KMS-11 (cell line): ENCODE measurements around the gene PGR.

ENCODE experiments used
- H2AFZ ChIP-seq: fragments of 200-600 bp; sonication (generic); 2 replicates; pipeline ENCODE4 v1.6.1; 2016; ENCODE audit warnings: antibody characterized with exemption, mixed run types, low read depth
- H3K27ac ChIP-seq: fragments of 200-600 bp; sonication (generic); 2 replicates; pipeline ENCODE4 v1.6.1; 2016; ENCODE audit warnings: mild to moderate bottlenecking, mixed run types
- H3K27me3 ChIP-seq: fragments of 200-600 bp; sonication (generic); 2 replicates; pipeline ENCODE4 v1.6.1; 2017; ENCODE audit warnings: mild to moderate bottlenecking, low read depth, mixed run types, moderate library complexity; ENCODE audit not compliant: insufficient read depth
- H3K36me3 ChIP-seq: fragments of 200-600 bp; sonication (generic); 2 replicates; pipeline ENCODE4 v1.6.1; 2017; ENCODE audit warnings: mild to moderate bottlenecking, mixed run types; ENCODE audit not compliant: insufficient read depth
- H3K4me1 ChIP-seq: fragments of 200-600 bp; sonication (generic); 2 replicates; pipeline ENCODE4 v1.6.1; 2016; ENCODE audit warnings: mild to moderate bottlenecking, low read depth, mixed run types; ENCODE audit not compliant: poor library complexity, severe bottlenecking
- H3K4me2 ChIP-seq: fragments of 200-600 bp; sonication (generic); 2 replicates; pipeline ENCODE4 v1.7.0; 2016; ENCODE audit warnings: mild to moderate bottlenecking, mixed run types
- H3K4me3 ChIP-seq: fragments of 200-600 bp; sonication (generic); IDR thresholded peaks from 2 replicates; pipeline ENCODE4 v1.6.1; 2017; ENCODE audit warnings: low read depth, low read length, mixed read lengths; ENCODE audit not compliant: insufficient read depth
- H3K79me2 ChIP-seq: fragments of 200-600 bp; sonication (generic); 2 replicates; pipeline ENCODE4 v1.6.1; 2016; ENCODE audit warnings: low read depth, mixed run types; ENCODE audit not compliant: insufficient read depth
- H3K9ac ChIP-seq: fragments of 200-600 bp; sonication (generic); 2 replicates; pipeline ENCODE4 v1.6.1; 2016; ENCODE audit warnings: mild to moderate bottlenecking, mixed run types
- H4K20me1 ChIP-seq: fragments of 200-600 bp; sonication (generic); 2 replicates; pipeline ENCODE4 v1.6.1; 2016; ENCODE audit warnings: mild to moderate bottlenecking, mixed run types; ENCODE audit not compliant: insufficient read depth
- CTCF ChIP-seq: fragments of 200-600 bp; sonication (generic); conservative IDR thresholded peaks from 2 replicates; pipeline ENCODE4 v1.6.1; 2017; ENCODE audit warnings: low read depth, mild to moderate bottlenecking, antibody characterized with exemption, low read length, moderate library complexity, mixed read lengths

Gene PGR

GRCh38 chr11:101003468-101003867 lies 126.1 kb downstream of the PGR start:
- no peaks in the 10 kb centered on the region for H3K79me2 ChIP-seq
- H3K4me2 ChIP-seq = no peak overlapping the region
- H3K36me3 ChIP-seq = no peaks in the 10 kb centered on the region
- H3K9ac ChIP-seq = no peak overlapping the region
- no peaks in the 10 kb centered on the region for H4K20me1 ChIP-seq
- H3K27me3 ChIP-seq = no peaks in the 10 kb centered on the region
- H3K27ac ChIP-seq = no peak overlapping the region
- no peaks in the 10 kb centered on the region for H3K4me1 ChIP-seq
- TF ChIP-seq CTCF = no peak
- H2AFZ ChIP-seq = no peak overlapping the region
- H3K4me3 ChIP-seq = no peak overlapping the region

GRCh38 chr11:100999756-101000155 lies 129.9 kb downstream of the PGR start:
- no peak for TF ChIP-seq CTCF
- Histone ChIP-seq H3K27me3 (no peaks in the 10 kb centered on the region), H3K4me2 (no peak overlapping the region), H3K79me2 (no peaks in the 10 kb centered on the region), H3K27ac (no peak overlapping the region), H4K20me1 (no peaks in the 10 kb centered on the region), H3K4me1 (no peaks in the 10 kb centered on the region), H3K9ac (no peak overlapping the region), H3K4me3 (no peak overlapping the region), H2AFZ (no peak overlapping the region), H3K36me3 (no peaks in the 10 kb centered on the region)

- Histone ChIP-seq H3K27ac (no peak overlapping the region), H3K4me3 (no peak overlapping the region), H3K79me2 (no peaks in the 10 kb centered on the region), H3K9ac (no peak overlapping the region), H3K36me3 (no peaks in the 10 kb centered on the region), H2AFZ (no peak overlapping the region), H3K4me2 (no peak overlapping the region), H4K20me1 (no peaks in the 10 kb centered on the region), H3K27me3 (no peaks in the 10 kb centered on the region), H3K4me1 (no peaks in the 10 kb centered on the region)
- no peak for TF ChIP-seq CTCF
Measured at GRCh38 chr11:100994966-100995365, 134.6 kb downstream of the PGR start.

GRCh38 chr11:100991541-100991940 lies 138.1 kb downstream of the PGR start:
- H3K79me2 ChIP-seq = no peaks in the 10 kb centered on the region
- H2AFZ ChIP-seq = no peak overlapping the region
- H3K4me3 ChIP-seq = no peak overlapping the region
- H3K4me1 ChIP-seq = no peaks in the 10 kb centered on the region
- no peaks in the 10 kb centered on the region for H3K36me3 ChIP-seq
- H3K9ac ChIP-seq = no peak overlapping the region
- H3K27me3 ChIP-seq = no peaks in the 10 kb centered on the region
- no peak for TF ChIP-seq CTCF
- no peak overlapping the region for H3K27ac ChIP-seq
- H3K4me2 ChIP-seq = no peak overlapping the region
- no peaks in the 10 kb centered on the region for H4K20me1 ChIP-seq

GRCh38 chr11:100990931-100991330 lies 138.7 kb downstream of the PGR start:
- Histone ChIP-seq H3K79me2 (no peaks in the 10 kb centered on the region), H2AFZ (no peak overlapping the region), H3K4me1 (no peaks in the 10 kb centered on the region), H3K27ac (no peak overlapping the region), H3K9ac (no peak overlapping the region), H3K4me3 (no peak overlapping the region), H3K36me3 (no peaks in the 10 kb centered on the region), H4K20me1 (no peaks in the 10 kb centered on the region), H3K4me2 (no peak overlapping the region), H3K27me3 (no peaks in the 10 kb centered on the region)
- TF ChIP-seq CTCF = no peak
